Panc1 (cell line): ENCODE measurements around the gene SAMD9L. TPM values are rescaled to one million over a fixed set of nuclear protein-coding genes. Genes with fewer than 3 reads are reported as not detected.

Experiments
- ATAC-seq: fragments of 200-7000 bp; cut with Tn5 transposase; 2 replicates; pipeline ENCODE4 v1.9.1; 2020; ENCODE audit warnings: mild to moderate bottlenecking, moderate library complexity
- BruUV-seq: library from RNA; stranded (reverse); fragments of 400-500 nt; replicated peaks from 2 replicates; lab custom pipeline; 2021; lab: Mats Ljungman, UMichigan
- CTCF ChIA-PET: fragments of 300-600 bp; sonication (Branson Sonifier 250); formaldehyde crosslinking; loops from one replicate; lab custom pipeline; 2022; ENCODE audit warnings: antibody characterized with exemption; lab: Charles Lee
- POLR2A ChIA-PET: fragments of 300-600 bp; sonication (Branson Sonifier 250); formaldehyde crosslinking; loops from one replicate; lab custom pipeline; 2022; ENCODE audit warnings: antibody characterized with exemption; lab: Charles Lee
- DNase-seq: peaks from one replicate; pipeline ENCODE4 v3.0.0-alpha.2; 2010; ENCODE audit warnings: low read depth, low spot score
- H3K27ac ChIP-seq: 2 replicates; pipeline ENCODE4 v1.5.1; 2011; ENCODE audit warnings: mild to moderate bottlenecking, low read length, inconsistent platforms
- H3K27me3 ChIP-seq: fragments of 200-500 bp; sonication (Bioruptor generic); 2 replicates; pipeline ENCODE4 v1.6.0; 2014; ENCODE audit warnings: low read length, inconsistent platforms; ENCODE audit not compliant: control insufficient read depth, insufficient read depth
- H3K36me3 ChIP-seq: fragments of 200-500 bp; sonication (Bioruptor generic); 2 replicates; pipeline ENCODE4 v1.5.1; 2014; ENCODE audit warnings: inconsistent platforms, mild to moderate bottlenecking, low read length, moderate library complexity; ENCODE audit not compliant: control insufficient read depth, insufficient read depth
- H3K4me1 ChIP-seq: 2 replicates; pipeline ENCODE4 v1.5.1; 2011; ENCODE audit warnings: inconsistent platforms, mild to moderate bottlenecking, low read length, moderate library complexity; ENCODE audit not compliant: control insufficient read depth, insufficient read depth
- H3K4me3 ChIP-seq, 2 experiments: 2 replicates each; pipeline ENCODE4 v1.5.1; 2011 to 2012; ENCODE audit warnings: low read depth in 2 of 2, low read length in 2 of 2, mild to moderate bottlenecking in 2 of 2, inconsistent platforms in 1 of 2, moderate library complexity in 1 of 2
- H3K9me3 ChIP-seq: fragments of 200-500 bp; sonication (Bioruptor generic); 2 replicates; pipeline ENCODE4 v1.5.1; 2014; ENCODE audit warnings: low read depth, mild to moderate bottlenecking, inconsistent platforms, low read length, moderate library complexity; ENCODE audit not compliant: control insufficient read depth, insufficient read depth
- CTCF ChIP-seq: fragments of 450-650 bp; IDR thresholded peaks from 2 replicates; pipeline ENCODE4 v1.5.1; 2017; ENCODE audit warnings: mild to moderate bottlenecking
- POLR2AphosphoS5 ChIP-seq: IDR thresholded peaks from 2 replicates; pipeline ENCODE4 v1.6.1; 2012; ENCODE audit warnings: mild to moderate bottlenecking, low read depth, low read length, moderate library complexity
- REST ChIP-seq, 2 experiments: IDR thresholded peaks; 2 replicates each; pipeline ENCODE4 v1.6.1; 2011 to 2012; ENCODE audit warnings: low read depth in 2 of 2, control low read depth in 1 of 2, low read length in 1 of 2, mild to moderate bottlenecking in 1 of 2, moderate library complexity in 1 of 2; ENCODE audit not compliant: insufficient read depth in 1 of 2
- SIN3A ChIP-seq: IDR thresholded peaks from 2 replicates; pipeline ENCODE4 v1.6.1; 2012; ENCODE audit warnings: low read depth, mild to moderate bottlenecking, low read length, moderate library complexity, borderline replicate concordance; ENCODE audit not compliant: insufficient read depth
- TCF7L2 ChIP-seq: IDR thresholded peaks from 2 replicates; pipeline ENCODE4 v1.6.1; 2011; ENCODE audit warnings: mild to moderate bottlenecking, low read depth, low read length, inconsistent platforms
- in situ Hi-C: cut with HindIII; loops from 2 replicates; pipeline ENCODE4 v1.10.0; 2016; ENCODE audit warnings: low sequenced_read_pairs, low pct_unique_long_range_greater_than_20kb
- intact Hi-C: fragments of 100-400 bp; cut with micrococcal nuclease; formaldehyde crosslinking; loops from one replicate; pipeline ENCODE4 v1.10.0; 2022; ENCODE audit not compliant: unreplicated experiment
- total RNA-seq: library from RNA; stranded (reverse); gene quantifications from one replicate; pipeline ENCODE4 v1.2.1, GENCODE V29; 2021; ENCODE audit not compliant: unreplicated experiment

SAMD9L gene
- total RNA-seq, 1 experiment from 2014 or later, result 1.3 TPM

GRCh38 chr7:93150200-93150835, 2.1 kb upstream of the SAMD9L start:
- Histone ChIP-seq H3K4me3 (no peak overlapping the region), H3K27me3 (no peaks in the 10 kb centered on the region), H3K9me3 (no peaks in the 10 kb centered on the region), H3K27ac (no peak overlapping the region), H3K36me3 (no peaks in the 10 kb centered on the region), H3K4me1 (no peaks in the 10 kb centered on the region; the same call in 1 of the 2 replicates)
- in situ Hi-C loops (no loop called here), intact Hi-C loops (no loop called here)
- POLR2A ChIA-PET, result interaction anchor here (0.7 kb wide), 1 partner anchor 622 kb away, joined by 3 read pairs; the partner anchor contains the start of genes PEX1 and RBM48
- BruUV-seq, result no TSS peak
- CTCF ChIA-PET, result no interaction called here
- ATAC-seq (no peak), DNase-seq (no peak)
- TF ChIP-seq TCF7L2 (no peak), SIN3A (no peak), REST (IDR thresholded peaks at IDR 0.05; ENCODE audit: insufficient read depth in 1 of 2, low read depth in 2 of 2, low read length in 1 of 2) (no peak), CTCF (no peak), POLR2AphosphoS5 (no peak)

- Histone ChIP-seq H3K27ac (no peak overlapping the region), H3K4me3 (no peak overlapping the region), H3K9me3 (no peaks in the 10 kb centered on the region), H3K36me3 (no peaks in the 10 kb centered on the region), H3K4me1 (no peaks in the 10 kb centered on the region; the same call in 1 of the 2 replicates), H3K27me3 (no peaks in the 10 kb centered on the region)
- POLR2A ChIA-PET, result no interaction called here
- no TSS peak for BruUV-seq
- ATAC-seq (no peak), DNase-seq (no peak)
- TF ChIP-seq POLR2AphosphoS5 (no peak), TCF7L2 (no peak), SIN3A (no peak), CTCF (no peak)
- intact Hi-C loops (no loop called here), in situ Hi-C loops (no loop called here)
- CTCF ChIA-PET, result no interaction called here
Measured at GRCh38 chr7:93148727-93149126, 542 bp upstream of the SAMD9L start.
